Measurements from ENCODE around the gene TMEM62.
"Not testable (repeated sequence)": the region's sequence is repeated elsewhere in the genome, so short reads cannot be mapped to it uniquely, and the experiment has no call there.

The TMEM62 gene

DNA sequence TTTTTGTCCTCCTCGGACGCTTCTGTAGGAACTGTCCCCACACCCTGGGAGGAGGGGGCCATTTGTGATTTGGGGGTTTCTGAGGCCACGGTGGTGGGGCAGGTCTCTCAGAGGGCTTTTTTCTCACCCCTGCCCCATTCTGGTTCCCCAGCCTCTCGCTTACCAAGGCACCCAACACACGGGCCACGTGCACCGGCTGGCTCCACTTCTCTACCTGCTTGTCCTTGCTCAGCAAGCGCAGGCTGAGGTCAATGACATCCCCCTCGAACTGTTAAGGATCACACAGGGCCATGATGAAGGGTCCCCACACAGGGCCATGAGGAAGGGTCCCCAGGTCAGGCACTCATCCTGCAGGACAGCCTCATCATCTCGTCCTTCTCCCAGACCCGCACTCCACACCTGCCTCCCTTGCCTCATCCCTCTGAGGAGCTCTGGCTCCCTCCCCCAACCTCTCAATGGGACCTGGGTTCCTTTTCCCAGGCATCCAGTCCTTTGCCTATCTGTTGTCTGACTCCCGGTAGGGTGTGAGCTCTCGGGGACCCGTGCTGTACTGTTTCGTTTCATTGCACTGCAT, 76.9 kb downstream of the TMEM62 start:
- DNase-seq (ENCODE audit: low read depth): no peak

DNA sequence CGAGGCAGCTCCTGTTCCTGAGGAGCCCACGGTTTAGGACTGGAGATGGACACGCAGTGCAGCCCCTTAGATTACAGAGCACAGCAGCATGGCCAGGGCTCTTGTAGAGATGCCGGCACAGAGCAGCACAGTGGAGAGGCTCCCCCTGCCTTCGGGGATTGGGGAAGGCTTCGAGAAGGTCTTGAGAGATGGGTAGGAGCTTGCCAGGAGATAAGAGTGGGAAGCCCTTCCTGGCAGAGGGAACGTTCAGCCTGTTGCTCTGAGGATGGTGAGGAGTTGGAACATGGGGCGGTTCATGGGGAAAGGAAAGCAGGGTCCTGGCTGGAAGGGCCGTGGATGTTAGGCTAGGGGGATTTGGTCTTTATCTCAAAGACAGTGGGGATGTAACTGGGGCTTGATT, 77.4 kb downstream of the TMEM62 start:
- no peak for DNase-seq (ENCODE audit: low read depth)

DNA sequence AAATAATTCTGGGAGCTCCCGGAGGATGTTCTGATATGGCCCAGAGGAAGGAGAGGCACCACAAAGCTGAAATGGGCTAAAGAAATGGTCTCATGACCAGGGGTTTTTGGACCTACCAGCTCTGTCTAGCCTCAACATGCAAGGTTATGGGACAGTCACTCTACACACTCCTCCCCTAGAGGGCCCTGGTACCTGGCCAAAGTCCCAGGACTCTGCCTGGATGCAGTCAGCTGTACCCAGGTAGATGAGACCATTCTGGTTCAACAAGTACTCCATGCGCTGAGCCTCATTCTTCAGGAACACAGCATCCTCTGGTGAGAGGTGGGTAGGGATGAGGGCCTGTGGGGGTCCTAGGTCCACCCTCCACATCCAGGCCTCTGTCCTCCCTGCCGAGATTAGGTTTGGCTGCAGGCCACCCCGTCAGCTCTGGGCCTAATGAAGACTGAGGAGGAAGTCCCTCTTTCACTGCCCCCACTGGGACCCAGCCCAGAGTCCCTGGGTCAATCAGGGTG, 77.9 kb downstream of the TMEM62 start:
- no peak for DNase-seq (ENCODE audit: low read depth)

DNA sequence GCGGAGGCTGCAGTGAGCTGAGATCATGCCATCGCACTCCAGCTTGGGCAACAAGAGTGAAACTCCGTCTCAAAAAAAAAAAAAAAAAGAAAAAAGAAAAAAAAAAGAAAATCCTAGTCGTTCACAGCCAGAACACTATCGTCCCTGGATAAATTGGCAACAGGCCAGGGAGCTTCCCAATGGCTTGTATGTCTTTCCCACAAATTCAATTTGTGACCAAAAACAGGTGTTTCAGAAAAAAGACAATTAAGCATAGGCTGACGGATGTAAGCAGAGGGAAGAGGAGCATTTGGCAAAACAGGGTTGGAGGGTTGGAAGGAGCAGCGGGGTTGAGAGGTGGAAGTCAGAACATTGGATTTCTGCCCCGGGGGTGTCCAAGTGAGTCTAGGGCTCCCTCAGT, 78.9 kb downstream of the TMEM62 start:
- DNase-seq (ENCODE audit: low read depth): no peak

DNA sequence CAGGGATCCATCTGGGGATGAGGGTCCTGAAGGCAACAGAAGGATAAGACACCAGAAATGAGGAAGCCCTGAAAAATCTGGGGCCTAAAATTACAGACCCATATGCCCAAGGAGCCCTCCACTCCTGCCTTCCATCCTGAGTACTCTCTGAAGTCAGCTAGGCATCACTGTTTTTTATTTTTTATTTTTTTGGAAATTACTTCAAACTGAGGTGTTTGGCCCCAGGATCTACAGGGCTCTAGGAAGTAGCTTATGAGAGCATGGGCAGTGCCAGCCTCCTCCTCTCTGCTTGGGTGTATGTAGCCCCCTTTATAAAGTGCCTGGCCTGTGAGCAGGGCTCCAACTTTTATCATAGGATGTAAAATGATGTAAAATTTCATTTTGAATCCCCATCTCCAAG, 79.6 kb downstream of the TMEM62 start:
- DNase-seq (ENCODE audit: low read depth): no peak

DNA sequence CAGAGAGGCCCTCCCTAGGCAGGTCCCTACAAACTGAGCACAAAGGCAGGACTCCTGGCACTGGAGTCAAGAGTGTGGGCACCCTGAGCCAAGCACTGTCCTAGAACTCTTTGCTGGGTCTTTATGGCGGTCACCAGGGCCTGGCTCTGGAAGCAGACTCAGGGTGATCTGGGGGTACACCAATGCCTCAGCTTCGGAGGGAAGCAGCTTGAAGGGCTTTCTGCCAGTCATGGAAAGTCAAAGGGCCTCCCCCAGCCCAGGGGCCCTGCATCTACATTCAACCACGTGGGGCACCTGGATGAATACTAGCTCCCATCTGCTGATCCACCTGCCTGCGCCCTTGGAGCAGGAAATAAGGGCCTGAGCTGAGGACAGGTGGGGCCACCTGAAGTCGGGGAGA, 80.1 kb downstream of the TMEM62 start:
- no peak for DNase-seq (ENCODE audit: low read depth)

DNA sequence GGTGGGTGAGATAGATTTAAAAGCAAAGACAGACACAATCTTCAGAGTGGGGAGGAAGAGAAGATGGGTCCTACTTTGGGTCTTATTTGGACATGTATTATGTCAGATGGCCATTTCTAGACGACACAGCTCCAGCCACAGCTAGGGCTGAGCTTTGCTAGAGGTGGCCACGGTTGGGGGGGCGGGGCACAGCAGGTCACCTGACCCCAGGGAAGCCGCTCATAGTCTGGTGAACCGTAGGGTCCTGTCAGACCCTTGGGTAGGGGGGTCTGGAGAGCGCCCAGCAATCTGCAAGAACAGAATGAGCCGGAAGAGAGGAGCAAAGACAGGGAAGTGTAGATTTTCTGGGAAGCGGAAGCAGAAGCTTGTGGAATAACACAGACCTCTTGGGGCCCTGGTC, 80.8 kb downstream of the TMEM62 start:
- DNase-seq (ENCODE audit: low read depth): no peak

DNA sequence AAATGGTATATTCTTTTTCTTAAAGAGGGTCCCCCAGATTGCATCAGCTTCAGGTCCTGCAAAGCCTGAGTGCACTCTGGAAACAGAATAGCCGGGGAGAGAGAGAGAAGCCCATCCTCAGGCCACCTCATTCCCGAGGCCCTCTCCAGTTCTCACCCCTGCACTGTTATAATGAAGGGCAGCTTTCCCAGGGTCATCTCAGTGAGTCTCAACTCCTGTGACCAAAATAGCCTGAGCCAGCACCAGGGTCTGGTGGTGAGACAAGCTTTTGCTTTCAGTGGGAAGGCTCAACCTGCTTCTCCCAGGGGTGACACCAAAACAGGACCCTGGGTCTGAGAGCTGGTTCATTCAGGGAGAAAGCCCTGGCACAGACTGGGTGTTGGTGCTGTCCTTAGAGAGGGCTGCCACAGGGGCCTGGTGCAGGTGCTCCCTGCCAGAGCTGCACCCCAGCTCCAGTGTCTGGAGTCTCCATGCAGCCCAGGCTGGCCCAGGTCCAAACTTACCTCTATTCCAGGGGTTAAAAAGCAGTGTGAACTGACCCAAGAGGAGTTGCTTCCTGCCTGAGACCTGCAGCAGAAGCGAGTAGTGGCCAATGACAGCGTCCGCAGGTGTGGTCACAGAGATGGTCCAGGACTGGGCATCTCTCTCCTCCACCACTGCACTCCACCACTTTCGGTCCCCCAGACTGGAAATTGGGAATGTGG, 81.4 kb downstream of the TMEM62 start:
- DNase-seq (ENCODE audit: low read depth): no peak

DNA sequence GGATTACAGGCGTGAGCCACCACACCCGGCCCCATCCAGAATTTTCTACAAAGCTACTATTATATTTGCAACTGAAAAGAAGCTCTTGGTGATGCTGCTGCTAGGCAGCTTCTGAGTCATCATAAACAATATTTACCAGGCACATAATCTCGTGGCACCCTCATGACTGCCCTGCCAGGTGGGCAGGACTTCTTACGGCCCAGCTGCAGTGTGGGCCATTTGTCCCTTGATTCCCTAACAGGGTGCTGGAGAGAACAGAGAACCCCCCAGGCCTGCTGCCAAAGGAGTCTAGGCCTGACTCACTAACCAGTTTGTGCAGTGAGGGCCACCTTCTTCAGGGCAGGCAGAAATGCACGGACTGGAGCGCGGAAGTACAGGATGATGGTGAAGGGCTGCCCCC, 82.6 kb downstream of the TMEM62 start:
- DNase-seq (ENCODE audit: low read depth): no peak

DNA sequence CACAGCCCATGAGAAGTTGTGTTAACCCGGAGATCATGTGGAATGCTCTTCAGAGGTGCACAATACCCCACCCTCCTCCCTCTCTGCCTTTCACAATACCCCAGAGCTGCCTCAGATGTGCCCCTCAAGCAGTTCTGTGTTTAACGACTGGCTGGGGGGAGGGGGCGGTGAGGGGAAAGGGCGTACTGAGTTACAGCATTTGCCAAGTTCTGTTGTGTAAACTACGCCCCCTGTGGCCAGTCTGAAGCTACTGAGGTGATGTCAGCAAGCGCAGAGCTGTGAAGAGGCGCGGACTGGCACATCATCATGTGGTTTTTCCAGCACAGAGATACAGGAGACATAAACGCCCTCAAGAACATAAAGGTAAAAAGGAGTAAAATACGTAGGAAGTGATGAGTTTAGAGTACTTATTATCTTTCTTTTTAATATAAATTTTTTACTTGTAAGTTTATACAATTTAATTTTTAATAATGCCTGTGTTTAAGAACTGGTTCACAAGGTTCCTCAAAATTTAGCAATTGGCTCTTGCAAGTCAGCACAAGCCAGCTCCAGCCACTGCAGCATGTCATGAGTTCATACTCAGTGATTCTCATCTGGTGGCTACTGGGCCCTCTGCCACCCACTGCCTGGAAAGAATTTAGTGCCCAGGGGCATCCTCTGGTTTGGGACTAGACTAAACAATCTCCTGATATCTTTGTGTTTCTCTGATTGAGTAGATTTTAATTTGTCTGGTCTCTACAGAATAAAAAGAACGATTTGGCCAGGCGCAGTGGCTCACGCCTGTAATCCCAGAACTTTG, 85.7 kb downstream of the TMEM62 start:
- no peak for DNase-seq (ENCODE audit: low read depth)

DNA sequence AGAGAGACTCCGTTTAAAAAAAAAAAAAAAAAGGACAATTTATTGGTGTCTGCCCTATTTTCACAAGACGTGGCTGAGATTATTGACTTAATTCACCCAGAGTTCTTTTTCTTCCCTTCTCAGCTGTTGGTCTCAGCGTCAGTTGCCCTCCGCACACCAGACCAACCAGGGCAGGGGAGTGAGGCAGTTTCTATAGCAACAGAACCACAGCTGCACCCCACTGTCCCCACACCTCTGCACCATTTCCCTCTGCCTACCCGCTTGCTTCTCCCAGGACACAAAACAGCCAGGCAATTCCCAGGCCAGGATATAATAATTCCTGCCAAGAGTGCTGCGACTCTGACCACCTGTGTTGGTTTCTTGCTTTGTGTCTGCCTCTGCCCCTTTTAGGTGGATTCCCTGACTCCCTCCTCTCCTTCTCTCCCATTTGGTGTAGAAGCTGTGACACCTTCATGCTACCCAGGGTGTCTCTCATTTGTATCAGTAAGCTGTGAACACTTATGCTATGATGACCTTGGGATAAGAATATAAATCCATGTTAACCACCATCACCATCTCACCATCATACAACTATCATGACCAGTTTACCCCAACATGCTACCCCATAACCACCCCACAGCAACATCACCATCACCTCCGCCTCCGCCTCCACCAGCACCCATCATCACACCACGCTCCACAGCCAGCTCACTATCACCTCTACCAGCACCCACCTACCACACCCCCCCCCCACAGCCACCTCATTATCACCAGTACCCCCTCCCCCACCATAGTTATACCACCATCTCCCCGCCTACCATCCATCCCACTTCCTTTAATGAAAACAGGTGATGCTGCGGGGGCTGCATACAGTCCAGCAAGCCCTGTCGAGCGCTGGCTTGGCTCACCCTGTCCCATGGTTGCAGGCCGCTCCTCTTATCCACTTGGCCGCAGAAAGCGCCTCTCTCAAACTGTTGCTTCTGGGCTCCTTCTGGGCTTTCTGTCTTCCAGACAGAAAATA, 86.8 kb downstream of the TMEM62 start:
- DNase-seq (ENCODE audit: low read depth): no peak

DNA sequence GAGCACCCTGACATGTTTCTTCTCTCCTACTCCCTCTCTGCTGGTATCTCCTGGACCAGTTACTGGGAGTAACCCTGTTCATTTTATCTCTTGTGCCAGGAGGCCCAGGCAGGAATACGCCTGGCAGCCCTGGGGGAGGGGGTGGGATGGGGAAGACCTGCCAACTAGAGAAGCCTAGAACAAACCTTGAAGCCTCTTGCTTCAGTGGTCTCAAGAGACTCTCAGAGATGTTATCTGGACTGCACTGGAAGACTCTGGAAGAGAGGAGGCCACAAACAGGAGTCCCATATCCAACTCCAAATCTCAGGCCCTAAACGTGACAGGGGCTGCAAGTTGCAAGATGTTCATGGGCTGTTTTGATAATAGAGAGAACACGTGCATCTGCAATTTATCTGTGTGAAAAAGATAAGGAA, 87.6 kb downstream of the TMEM62 start, which contains the start of gene EPB42:
EPB42 (minus strand) TSS at position 28 of the 413 bp plus-strand sequence. CDS start 193 bp downstream, outside the sequence.
- DNase-seq (ENCODE audit: low read depth): no peak

DNA sequence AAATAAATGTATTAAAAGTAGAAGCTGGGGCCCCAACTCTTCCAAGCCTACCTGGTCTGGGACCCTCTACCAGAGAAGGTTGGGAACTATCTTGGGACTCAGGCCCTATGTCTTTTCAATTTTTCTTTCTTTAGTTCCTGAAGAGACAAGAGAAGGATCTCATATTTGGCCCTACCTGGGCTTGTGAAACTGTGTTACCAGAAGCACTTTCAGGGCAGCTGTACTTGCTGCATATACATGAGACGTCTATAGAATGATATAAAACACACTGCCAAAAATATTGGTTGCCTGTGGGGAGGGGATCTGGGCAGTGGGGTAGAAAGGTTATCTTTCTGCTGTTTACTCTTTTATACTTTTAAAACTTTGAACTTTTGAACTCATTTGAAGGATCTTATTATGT, 88.0 kb downstream of the TMEM62 start:
- no peak for DNase-seq (ENCODE audit: low read depth)

DNA sequence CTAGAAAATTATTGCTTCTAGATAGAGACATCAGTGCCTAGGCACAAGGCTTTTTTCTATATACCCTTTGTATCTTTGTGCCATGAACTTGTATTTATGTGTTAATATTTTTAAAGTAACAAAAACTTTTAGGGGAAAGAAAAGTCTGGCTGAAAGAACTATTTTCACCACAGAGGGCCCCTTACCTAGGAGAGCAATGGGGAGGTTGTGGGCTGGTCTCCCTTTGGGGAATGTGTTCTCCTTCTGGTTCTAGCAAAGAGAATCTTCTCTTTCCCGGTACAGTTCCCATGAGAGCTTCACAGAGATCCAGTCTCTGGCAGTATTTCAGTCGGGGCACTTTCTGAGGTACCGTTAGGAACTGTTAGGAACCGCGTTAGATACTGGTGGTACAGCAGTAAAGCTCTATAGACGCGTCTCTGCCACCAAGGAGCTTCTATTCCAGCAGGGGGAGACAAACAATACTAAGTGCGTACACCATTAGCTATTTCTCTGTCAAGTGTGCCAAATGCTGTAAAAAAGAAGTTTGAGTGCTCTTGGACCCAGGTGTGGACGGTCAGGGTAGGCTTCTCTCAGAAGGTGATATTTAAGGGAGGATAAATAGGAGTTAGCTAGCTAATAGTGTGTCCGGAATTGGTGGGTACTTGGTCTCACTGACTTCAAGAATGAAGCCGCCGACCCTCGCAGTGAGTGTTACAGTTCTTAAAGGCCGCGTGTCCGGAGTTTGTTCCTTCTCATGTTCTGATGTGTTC, 92.0 kb downstream of the TMEM62 start:
- no peak for DNase-seq (ENCODE audit: low read depth)

DNA sequence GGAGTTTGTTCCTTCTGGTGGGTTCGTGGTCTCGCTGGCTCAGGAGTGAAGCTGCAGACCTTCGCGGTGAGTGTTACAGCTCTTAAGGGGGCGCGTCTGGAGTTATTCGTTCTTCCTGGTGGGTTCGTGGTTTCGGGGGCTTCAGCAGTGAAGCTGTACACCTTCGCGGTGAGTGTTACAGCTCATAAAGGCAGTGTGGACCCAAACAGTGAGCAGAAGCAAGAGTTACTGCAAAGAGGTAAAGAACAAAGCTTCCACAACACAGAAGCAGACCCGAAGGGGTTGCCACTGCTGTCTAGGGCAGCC, 92.5 kb downstream of the TMEM62 start:
- not testable (repeated sequence) for DNase-seq (ENCODE audit: low read depth)

DNA sequence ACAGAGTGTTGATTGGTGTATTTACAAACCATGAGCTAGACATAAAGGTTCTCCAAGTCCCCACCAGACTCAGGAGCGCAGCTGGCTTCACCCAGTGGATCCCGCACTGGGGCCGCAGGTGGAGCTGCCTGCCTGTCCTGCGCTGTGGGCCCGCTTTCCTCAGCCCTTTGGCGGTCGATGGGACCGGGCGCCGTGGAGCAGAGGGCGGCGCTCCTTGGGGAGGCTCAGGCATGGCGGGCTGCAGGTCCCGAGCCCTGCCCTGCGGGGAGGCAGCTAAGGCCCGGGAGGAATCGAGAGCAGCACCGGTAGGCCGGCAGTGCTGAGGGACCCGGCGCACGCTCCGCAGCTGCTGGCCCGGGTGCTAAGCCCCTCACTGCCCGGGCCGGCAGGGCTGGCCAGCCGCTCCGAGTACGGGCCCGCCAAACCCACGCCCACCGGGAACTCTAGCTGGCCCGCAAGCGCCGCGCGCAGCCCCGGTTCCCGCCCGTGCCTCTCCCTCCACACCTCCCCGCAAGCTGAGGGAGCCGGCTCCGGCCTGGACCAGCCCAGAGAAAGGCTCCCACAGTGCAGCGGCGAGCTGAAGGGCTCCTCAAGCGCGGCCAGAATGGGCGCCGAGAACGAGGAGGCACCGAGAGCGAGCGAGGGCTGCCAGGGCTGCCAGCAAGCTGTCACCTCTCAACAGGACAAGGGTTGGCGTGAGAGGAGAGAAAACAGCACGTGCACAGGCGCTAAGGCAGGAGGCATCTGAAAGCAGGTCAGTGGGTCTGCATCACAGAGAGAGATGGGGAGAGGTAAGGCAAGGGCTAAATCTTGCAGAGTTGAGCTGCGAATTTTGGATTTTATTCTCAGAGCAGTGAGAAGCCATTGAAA, 93.3 kb downstream of the TMEM62 start:
- DNase-seq (ENCODE audit: low read depth): no peak

DNA sequence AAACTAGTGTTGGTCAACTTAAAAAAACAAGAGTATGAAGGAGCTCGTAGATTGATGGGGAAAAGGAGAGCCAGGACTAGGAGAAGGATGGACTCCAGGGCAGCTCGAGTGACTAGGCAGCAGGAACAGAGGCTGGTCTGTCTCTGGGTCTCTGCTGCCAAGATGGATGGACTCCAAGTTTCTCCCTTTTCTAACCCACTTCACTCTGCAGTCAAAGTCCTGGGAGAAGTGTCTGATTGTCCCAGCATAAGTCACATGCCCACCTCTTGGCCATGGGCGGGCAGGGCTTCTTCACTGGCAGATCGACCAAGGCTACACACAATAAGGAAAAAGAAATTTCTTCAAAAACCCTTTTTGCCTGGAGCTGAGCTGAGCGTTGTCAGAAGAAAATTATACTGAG, 96.6 kb downstream of the TMEM62 start:
- no peak for DNase-seq (ENCODE audit: low read depth)

DNA sequence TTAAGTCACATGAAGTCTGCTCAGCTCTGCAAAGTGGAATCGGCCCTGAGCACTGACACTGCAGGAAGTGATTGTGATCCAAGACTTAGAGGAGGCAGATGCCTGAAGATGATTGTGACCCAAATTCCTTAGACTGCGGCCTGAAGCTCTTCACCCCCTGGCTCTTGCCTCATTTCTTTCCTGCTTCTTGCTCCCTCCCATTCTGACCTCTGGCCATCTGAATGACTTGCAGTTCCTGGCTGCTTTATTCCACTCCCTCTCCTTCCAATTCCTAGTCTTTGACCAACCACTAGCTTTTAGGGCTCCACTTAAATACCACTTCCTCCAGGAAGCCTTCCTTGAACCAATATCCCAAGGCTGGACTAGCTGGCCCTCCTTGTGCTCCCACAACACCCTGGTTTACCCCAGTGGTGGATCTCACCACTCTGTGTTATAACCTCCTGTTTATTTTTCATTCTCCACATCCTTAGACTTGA, 97.3 kb downstream of the TMEM62 start:
- no peak for DNase-seq (ENCODE audit: low read depth)

DNA sequence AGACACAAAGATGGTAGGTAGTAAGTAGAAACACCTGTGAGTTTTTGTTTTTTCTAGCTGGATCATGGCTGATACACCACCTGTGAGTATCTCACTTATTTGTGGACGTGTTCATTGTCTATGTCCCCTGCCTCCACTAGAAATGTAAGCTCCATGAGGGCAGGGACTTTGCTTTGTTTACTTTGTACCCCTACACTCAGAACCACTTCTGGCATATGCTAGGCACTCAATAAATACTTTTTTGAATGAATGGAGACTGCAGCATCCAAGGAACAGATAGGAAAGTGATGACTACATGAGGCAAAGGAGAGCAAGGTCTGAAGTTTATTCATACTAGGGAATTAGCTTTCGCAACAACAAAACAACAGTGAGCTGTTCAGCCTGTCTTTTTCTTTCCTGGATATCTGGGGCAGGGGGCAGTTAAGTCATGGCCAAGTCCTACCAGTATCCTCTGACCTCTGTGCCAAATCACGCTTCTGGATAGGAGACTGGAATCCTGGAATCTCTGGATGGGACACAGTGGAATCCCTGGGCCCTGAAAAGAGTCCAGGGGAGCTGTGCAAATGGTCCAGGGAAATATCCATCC, 99.0 kb downstream of the TMEM62 start:
- DNase-seq (ENCODE audit: low read depth): no peak
